ENCODE measurements around the gene HNF4A. TPM values are rescaled to one million over a fixed set of nuclear protein-coding genes. Genes with fewer than 3 reads are reported as not detected.

HNF4A gene
- total and polyA plus RNA-seq, 2 of the 4 experiments (the other 2 are of a cell fraction), result not detected

DNA sequence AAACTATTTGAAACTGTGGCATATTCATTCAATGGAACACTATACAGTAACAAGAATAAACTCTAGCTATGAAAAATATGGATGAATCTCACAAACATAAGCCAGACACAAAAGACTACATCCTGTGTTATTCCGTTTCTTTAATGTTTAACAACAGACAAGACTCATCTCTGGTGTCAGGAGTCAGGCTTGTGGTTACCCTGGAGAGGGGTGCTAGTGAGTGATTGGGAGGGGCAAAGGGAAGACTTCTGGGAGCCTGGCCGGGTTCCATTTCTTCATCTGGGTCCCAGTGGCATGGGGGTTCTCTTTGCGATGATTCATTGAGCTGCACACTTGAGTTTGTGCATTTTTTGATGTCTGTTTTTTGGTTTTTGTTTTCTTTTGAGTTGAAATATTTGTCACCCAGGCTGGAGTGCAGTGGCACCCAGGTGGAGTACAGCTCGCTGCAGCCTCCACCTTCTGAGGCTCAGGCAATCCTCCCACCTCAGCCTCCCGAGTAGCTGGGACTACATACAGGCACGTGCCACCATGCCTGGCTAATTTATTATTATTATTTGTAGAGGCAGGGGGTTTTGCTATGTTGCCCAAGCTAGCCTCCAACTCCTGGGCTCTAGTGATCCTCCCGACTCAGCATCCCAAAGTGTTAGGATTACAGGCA lies 98.9 kb downstream of the HNF4A start:
- Histone ChIP-seq H2BK15ac (ENCODE audit: low read depth, low read length) (no peak overlapping the region), H3K4me1 (ENCODE audit: control insufficient read depth, insufficient read depth, low read length) (peaks cover 2% of the 10 kb centered on the region; the same call in 1 of the 2 replicates), H2BK20ac (ENCODE audit: low read depth, low read length) (no peak overlapping the region), H4K91ac (ENCODE audit: insufficient read depth, low read depth, low read length) (no peak overlapping the region), H3K9me3 (ENCODE audit: control insufficient read depth, insufficient read depth, low read length) (no peaks in the 10 kb centered on the region), H3K4me3 (ENCODE audit: insufficient read depth, low read depth, low read length) (no peak overlapping the region), H2AFZ (replicated peaks; ENCODE audit: low read length, poor library complexity) (no peak overlapping the region), H4K8ac (ENCODE audit: low read depth in 2 of 2, low read length in 2 of 2) (no peak overlapping the region), H2BK120ac (ENCODE audit: low read depth, low read length) (no peak overlapping the region), H3K18ac (ENCODE audit: low read depth, low read length) (no peak overlapping the region), H3K56ac (ENCODE audit: extremely low read depth, insufficient read depth, low read length) (no peak overlapping the region), H2AK9ac (replicated peaks; ENCODE audit: low read depth, low read length, poor library complexity) (no peak overlapping the region), H3K14ac (replicated peaks; ENCODE audit: low read depth, low read length) (no peak overlapping the region), H3K9me1 (ENCODE audit: insufficient read depth, low read length) (no peaks in the 10 kb centered on the region), H4K20me1 (ENCODE audit: insufficient read depth, low read length) (no peaks in the 10 kb centered on the region), H3K27me3 (ENCODE audit: control insufficient read depth, insufficient read depth, low read length) (peaks cover 16% of the 10 kb centered on the region), H3K23ac (ENCODE audit: low read depth, low read length) (no peak overlapping the region), H3K4ac (ENCODE audit: low read depth, low read length) (no peak overlapping the region), H4K5ac (ENCODE audit: low read depth, low read length) (no peak overlapping the region), H3K27ac (ENCODE audit: insufficient read depth, low read length) (no peak overlapping the region), H2AK5ac (ENCODE audit: low read depth, low read length) (no peak overlapping the region), H2BK5ac (ENCODE audit: low read depth, low read length, poor library complexity, severe bottlenecking) (no peak overlapping the region), H3K79me1 (ENCODE audit: low read depth in 1 of 2, low read length in 2 of 2) (no peaks in the 10 kb centered on the region), H3K4me2 (ENCODE audit: low read depth, low read length) (no peak overlapping the region), H3K9ac (ENCODE audit: low read depth, low read length) (no peak overlapping the region), H3K36me3 (ENCODE audit: control insufficient read depth, insufficient read depth, low read length) (no peaks in the 10 kb centered on the region)
- dilution Hi-C loops (cut with HindIII; ENCODE audit: low sequenced_read_pairs, unreplicated experiment), result no loop called here
- no peak for ATAC-seq (ENCODE audit: low read depth)
- DNase-seq, result no peak
- WGBS, 2 experiments (ENCODE audit: extremely low coverage in 2 of 2, insufficient read length in 1 of 2), result 60% methylated on average over 2 of the region's 7 CpGs; no CpG with 5 or more reads in 1 of the 2 experiments
- intact Hi-C loops (cut with micrococcal nuclease), result loop anchor here (10.0 kb wide), 1 partner anchor 140 kb away; the partner anchor contains the start of gene FITM2
- in situ Hi-C loops (cut with MboI; ENCODE audit: low sequenced_read_pairs), result no loop called here
- ChIA-PET CTCF (interaction anchor here (0.7 kb wide), 1 partner anchor 18 kb away, joined by 3 read pairs; no protein-coding TSS in a partner anchor), POLR2A (ENCODE audit: unreplicated experiment) (no interaction called here)
- TF ChIP-seq MAFK (IDR thresholded peaks at IDR 0.05; ENCODE audit: low read depth, low read length) (no peak), POLR2A (IDR thresholded peaks at IDR 0.05; ENCODE audit: low read depth, low read length) (no peak), RAD21 (IDR thresholded peaks at IDR 0.05; ENCODE audit: low read length) (no peak), RCOR1 (IDR thresholded peaks at IDR 0.05; ENCODE audit: insufficient replicate concordance, low read length) (no peak), SMC3 (IDR thresholded peaks at IDR 0.05; ENCODE audit: low read depth, low read length) (no peak), BHLHE40 (IDR thresholded peaks at IDR 0.05; ENCODE audit: low read depth, low read length) (no peak), RFX5 (IDR thresholded peaks at IDR 0.05; ENCODE audit: low read depth, low read length) (no peak), MXI1 (IDR thresholded peaks at IDR 0.05; ENCODE audit: borderline replicate concordance, low read depth, low read length) (no peak), MAZ (IDR thresholded peaks at IDR 0.05; ENCODE audit: borderline replicate concordance, low read depth, low read length) (no peak), CEBPB (IDR thresholded peaks at IDR 0.05; ENCODE audit: low read depth, low read length) (no peak), NFE2L2 (IDR thresholded peaks at IDR 0.05; ENCODE audit: low read depth, low read length) (no peak), FOS (IDR thresholded peaks at IDR 0.05; ENCODE audit: low read depth, low read length) (no peak), CHD1 (IDR thresholded peaks at IDR 0.05; ENCODE audit: low read depth, low read length) (no peak)
- TF ChIP-seq, protein P1, sequence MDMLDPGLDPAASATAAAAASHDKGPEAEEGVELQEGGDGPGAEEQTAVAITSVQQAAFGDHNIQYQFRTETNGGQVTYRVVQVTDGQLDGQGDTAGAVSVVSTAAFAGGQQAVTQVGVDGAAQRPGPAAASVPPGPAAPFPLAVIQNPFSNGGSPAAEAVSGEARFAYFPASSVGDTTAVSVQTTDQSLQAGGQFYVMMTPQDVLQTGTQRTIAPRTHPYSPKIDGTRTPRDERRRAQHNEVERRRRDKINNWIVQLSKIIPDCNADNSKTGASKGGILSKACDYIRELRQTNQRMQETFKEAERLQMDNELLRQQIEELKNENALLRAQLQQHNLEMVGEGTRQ (IDR thresholded peaks at IDR 0.05; ENCODE audit: low read depth, low read length), result no peak
- TF ChIP-seq, protein P2, sequence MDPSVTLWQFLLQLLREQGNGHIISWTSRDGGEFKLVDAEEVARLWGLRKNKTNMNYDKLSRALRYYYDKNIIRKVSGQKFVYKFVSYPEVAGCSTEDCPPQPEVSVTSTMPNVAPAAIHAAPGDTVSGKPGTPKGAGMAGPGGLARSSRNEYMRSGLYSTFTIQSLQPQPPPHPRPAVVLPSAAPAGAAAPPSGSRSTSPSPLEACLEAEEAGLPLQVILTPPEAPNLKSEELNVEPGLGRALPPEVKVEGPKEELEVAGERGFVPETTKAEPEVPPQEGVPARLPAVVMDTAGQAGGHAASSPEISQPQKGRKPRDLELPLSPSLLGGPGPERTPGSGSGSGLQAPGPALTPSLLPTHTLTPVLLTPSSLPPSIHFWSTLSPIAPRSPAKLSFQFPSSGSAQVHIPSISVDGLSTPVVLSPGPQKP (IDR thresholded peaks at IDR 0.05; ENCODE audit: borderline replicate concordance, low read depth, low read length), result no peak
- TF ChIP-seq, protein P3, sequence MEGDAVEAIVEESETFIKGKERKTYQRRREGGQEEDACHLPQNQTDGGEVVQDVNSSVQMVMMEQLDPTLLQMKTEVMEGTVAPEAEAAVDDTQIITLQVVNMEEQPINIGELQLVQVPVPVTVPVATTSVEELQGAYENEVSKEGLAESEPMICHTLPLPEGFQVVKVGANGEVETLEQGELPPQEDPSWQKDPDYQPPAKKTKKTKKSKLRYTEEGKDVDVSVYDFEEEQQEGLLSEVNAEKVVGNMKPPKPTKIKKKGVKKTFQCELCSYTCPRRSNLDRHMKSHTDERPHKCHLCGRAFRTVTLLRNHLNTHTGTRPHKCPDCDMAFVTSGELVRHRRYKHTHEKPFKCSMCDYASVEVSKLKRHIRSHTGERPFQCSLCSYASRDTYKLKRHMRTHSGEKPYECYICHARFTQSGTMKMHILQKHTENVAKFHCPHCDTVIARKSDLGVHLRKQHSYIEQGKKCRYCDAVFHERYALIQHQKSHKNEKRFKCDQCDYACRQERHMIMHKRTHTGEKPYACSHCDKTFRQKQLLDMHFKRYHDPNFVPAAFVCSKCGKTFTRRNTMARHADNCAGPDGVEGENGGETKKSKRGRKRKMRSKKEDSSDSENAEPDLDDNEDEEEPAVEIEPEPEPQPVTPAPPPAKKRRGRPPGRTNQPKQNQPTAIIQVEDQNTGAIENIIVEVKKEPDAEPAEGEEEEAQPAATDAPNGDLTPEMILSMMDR (conservative IDR thresholded peaks at IDR 0.05; ENCODE audit: low read depth, low read length), result no peak
- BruUV-seq (replicated peaks), result no TSS peak
